ENCODE data around the gene TRIM66. TPM values are rescaled to one million over a fixed set of nuclear protein-coding genes. Genes with fewer than 3 reads are reported as not detected.

The TRIM66 gene
- total and polyA plus RNA-seq, 9 of the 15 experiments (the other 6 are each of a cell fraction or from before 2014, with no cell fraction given) = 1.1 to 7.3 (median 4.9) TPM

GRCh38 chr11:8729837-8730696 lies 47.6 kb upstream of the TRIM66 start:
- DNase-seq (ENCODE audit: extremely low read depth in 1 of 4, low spot score in 3 of 4) = peak; percentile 61 to 74 (median 72)
- H3K4me1 ChIP-seq (replicated peaks in 1 of 2; ENCODE audit: control insufficient read depth in 2 of 2, insufficient read depth in 2 of 2, low read length in 2 of 2) = peaks cover 7 to 10% of the 10 kb centered on the region in 2 experiments; a peak in 4 of 5 replicates
- H3K9ac ChIP-seq (ENCODE audit: insufficient read depth in 1 of 2, low read depth in 2 of 2, low read length in 2 of 2) = peak overlapping the region in 1 of 2 experiments; percentile 55; a peak in 1 of 4 replicates
- in situ Hi-C loops (cut with MboI) (no loop called here), intact Hi-C loops (cut with micrococcal nuclease) (loop anchor here (1.0 to 10.0 kb wide), 2 partner anchors 42 to 125 kb away; no protein-coding TSS in a partner anchor)
- ChIA-PET POLR2A (interaction anchor here (0.6 kb wide), 1 partner anchor 10 kb away, joined by 3 read pairs; no protein-coding TSS in a partner anchor), CTCF (ENCODE audit: low intra/inter-chr PET ratio) (interaction anchor here (0.6 to 1.2 kb wide), 2 partner anchors 126 to 373 kb away, joined by 3 read pairs; no protein-coding TSS in a partner anchor)
- H3K4me2 ChIP-seq (ENCODE audit: insufficient read depth, low read length) = no peak overlapping the region
- no peak overlapping the region for H3K4me3 ChIP-seq
- WGBS (ENCODE audit: insufficient coverage, low coverage, missing lambda C conversion rate) = 23% methylated on average over 26 of the region's 38 CpGs
- H2AFZ ChIP-seq (ENCODE audit: low read depth, low read length) = peak overlapping the region; percentile 27; the same call in 1 of the 2 replicates
- no peaks in the 10 kb centered on the region for H4K20me1 ChIP-seq (replicated peaks; ENCODE audit: control insufficient read depth, insufficient read depth, low read length)
- H3K27ac ChIP-seq (ENCODE audit: extremely low read depth, low read depth, low read length) = no peak overlapping the region
- no TSS peak for BruUV-seq (replicated peaks)
- ATAC-seq = peak; percentile 92
- H3K27me3 ChIP-seq (ENCODE audit: control insufficient read depth in 2 of 2, insufficient read depth in 2 of 2, low read length in 2 of 2) = peaks cover 6 to 26% of the 10 kb centered on the region in 2 experiments; a peak in 4 of 5 replicates
- no peaks in the 10 kb centered on the region for H3K9me1 ChIP-seq (ENCODE audit: control insufficient read depth, insufficient read depth, low read length)
- no peak for FAIRE-seq
- H3K9me3 ChIP-seq (replicated peaks; ENCODE audit: control insufficient read depth, insufficient read depth, low read depth, low read length) = no peaks in the 10 kb centered on the region
- no peaks in the 10 kb centered on the region for H3K36me3 ChIP-seq (ENCODE audit: control insufficient read depth, insufficient read depth, low read length)
- no peaks in the 10 kb centered on the region for H3K79me2 ChIP-seq (ENCODE audit: control insufficient read depth, insufficient read depth, low read length)
- TF ChIP-seq CTCFL (IDR thresholded peaks at IDR 0.05; ENCODE audit: borderline replicate concordance, insufficient read depth, low read depth, low read length, poor library complexity, severe bottlenecking) = peak; percentile 61
- no peak for TF ChIP-seq GATAD2B (IDR thresholded peaks at IDR 0.05; ENCODE audit: borderline replicate concordance)
- no peak for TF ChIP-seq RBM15 (IDR thresholded peaks at IDR 0.05; ENCODE audit: insufficient read depth, low read length)
- peak; percentile 31; the same call in 1 of the 2 replicates for TF ChIP-seq KLF16 (IDR thresholded peaks at IDR 0.05)
- TF ChIP-seq, protein P1, sequence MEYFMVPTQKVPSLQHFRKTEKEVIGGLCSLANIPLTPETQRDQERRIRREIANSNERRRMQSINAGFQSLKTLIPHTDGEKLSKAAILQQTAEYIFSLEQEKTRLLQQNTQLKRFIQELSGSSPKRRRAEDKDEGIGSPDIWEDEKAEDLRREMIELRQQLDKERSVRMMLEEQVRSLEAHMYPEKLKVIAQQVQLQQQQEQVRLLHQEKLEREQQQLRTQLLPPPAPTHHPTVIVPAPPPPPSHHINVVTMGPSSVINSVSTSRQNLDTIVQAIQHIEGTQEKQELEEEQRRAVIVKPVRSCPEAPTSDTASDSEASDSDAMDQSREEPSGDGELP (CRISPR knock-in tag; IDR thresholded peaks at IDR 0.05; ENCODE audit: borderline replicate concordance) = peak; percentile 19; the same call in 1 of the 2 replicates
- no peak for TF ChIP-seq BRD4 (IDR thresholded peaks at IDR 0.05)
- TF ChIP-seq CTCF (IDR thresholded peaks at IDR 0.05 in 2 of 3, conservative IDR thresholded peaks at IDR 0.05 in 1 of 3; ENCODE audit: insufficient read depth in 2 of 3, low read depth in 1 of 3, low read length in 3 of 3) = peak; percentile 61 to 73 (median 69); a peak in 5 of 6 replicates
- TF ChIP-seq, protein P2, sequence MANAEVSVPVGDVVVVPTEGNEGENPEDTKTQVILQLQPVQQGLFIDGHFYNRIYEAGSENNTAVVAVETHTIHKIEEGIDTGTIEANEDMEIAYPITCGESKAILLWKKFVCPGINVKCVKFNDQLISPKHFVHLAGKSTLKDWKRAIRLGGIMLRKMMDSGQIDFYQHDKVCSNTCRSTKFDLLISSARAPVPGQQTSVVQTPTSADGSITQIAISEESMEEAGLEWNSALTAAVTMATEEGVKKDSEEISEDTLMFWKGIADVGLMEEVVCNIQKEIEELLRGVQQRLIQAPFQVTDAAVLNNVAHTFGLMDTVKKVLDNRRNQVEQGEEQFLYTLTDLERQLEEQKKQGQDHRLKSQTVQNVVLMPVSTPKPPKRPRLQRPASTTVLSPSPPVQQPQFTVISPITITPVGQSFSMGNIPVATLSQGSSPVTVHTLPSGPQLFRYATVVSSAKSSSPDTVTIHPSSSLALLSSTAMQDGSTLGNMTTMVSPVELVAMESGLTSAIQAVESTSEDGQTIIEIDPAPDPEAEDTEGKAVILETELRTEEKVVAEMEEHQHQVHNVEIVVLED (CRISPR knock-in tag; IDR thresholded peaks at IDR 0.05) = no peak
- TF ChIP-seq NR1H2 (CRISPR knock-in tag; IDR thresholded peaks at IDR 0.05) = no peak
- TF ChIP-seq RAD21 (CRISPR knock-in tag; conservative IDR thresholded peaks at IDR 0.05 in 1 of 2, IDR thresholded peaks at IDR 0.05 in 1 of 2) = peak; percentile 20 to 53; a peak in 2 of 4 replicates
- peak; percentile 45; the same call in 1 of the 2 replicates for TF ChIP-seq SMC3 (conservative IDR thresholded peaks at IDR 0.05; ENCODE audit: insufficient read depth, low read depth, low read length)

Measured in K562 (cell line).